ENCODE results near the gene FRYL. TPM values are rescaled to one million over a fixed set of nuclear protein-coding genes. Genes with fewer than 3 reads are reported as not detected.
"Not testable (repeated sequence)": the region's sequence is repeated elsewhere in the genome, so short reads cannot be mapped to it uniquely, and the experiment has no call there.

The FRYL gene
- total RNA-seq, 4 donors from 2014 or later: 62.5 to 119 (median 98.8) TPM

DNA sequence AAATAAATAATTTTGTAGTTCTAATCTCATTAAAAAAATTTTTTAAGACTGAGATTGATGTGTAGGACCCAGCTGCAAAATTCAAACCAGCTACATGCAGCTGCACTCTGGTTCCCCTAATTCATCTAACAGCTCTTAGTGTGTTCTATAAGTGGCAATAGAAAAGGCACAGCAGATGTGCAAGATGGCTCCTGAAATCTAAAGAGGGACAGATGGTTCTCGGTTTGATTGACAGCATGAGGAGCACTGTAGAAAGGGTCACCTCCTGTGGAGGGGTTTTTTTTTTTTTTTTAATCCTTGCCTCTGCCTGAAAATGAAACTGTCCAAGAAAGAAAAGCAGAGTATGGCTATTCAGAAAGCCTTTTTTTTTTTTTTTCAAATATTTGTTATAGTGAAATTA lies 33.9 kb upstream of the FRYL start:
- H3K27ac ChIP-seq: no peak overlapping the region
- intact Hi-C loops (cut with DNase I; ENCODE audit: low total_unique reads): no loop called here
- no peak overlapping the region for H3K4me3 ChIP-seq
- no peaks in the 10 kb centered on the region for H3K36me3 ChIP-seq
- H3K9me3 ChIP-seq: no peaks in the 10 kb centered on the region
- H3K27me3 ChIP-seq: no peaks in the 10 kb centered on the region
- H3K4me1 ChIP-seq: no peaks in the 10 kb centered on the region
- no peak for DNase-seq
- TF ChIP-seq, protein P1, sequence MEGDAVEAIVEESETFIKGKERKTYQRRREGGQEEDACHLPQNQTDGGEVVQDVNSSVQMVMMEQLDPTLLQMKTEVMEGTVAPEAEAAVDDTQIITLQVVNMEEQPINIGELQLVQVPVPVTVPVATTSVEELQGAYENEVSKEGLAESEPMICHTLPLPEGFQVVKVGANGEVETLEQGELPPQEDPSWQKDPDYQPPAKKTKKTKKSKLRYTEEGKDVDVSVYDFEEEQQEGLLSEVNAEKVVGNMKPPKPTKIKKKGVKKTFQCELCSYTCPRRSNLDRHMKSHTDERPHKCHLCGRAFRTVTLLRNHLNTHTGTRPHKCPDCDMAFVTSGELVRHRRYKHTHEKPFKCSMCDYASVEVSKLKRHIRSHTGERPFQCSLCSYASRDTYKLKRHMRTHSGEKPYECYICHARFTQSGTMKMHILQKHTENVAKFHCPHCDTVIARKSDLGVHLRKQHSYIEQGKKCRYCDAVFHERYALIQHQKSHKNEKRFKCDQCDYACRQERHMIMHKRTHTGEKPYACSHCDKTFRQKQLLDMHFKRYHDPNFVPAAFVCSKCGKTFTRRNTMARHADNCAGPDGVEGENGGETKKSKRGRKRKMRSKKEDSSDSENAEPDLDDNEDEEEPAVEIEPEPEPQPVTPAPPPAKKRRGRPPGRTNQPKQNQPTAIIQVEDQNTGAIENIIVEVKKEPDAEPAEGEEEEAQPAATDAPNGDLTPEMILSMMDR (IDR thresholded peaks at IDR 0.05): no peak
- TF ChIP-seq POLR2A (IDR thresholded peaks at IDR 0.05): no peak

DNA sequence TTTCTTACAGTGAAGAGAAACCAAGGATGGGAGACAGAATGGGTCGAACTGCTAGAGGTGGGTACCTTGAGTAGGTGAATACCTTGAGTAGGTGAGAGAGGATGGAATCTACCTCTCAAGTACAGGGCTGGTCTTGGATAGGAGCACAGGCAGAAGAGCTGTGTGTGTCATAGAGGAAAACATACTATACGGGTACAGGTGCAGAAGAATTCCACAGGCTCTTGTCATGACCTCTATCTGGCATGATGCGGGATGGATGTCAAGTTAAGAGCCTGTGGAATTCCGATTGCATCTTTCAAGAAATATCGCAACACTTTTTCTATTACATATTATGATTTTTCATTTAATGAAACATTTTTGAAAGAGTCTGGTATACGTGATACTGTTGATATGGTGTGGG lies 32.8 kb upstream of the FRYL start:
- no peaks in the 10 kb centered on the region for H3K4me1 ChIP-seq
- DNase-seq: no peak
- TF ChIP-seq, protein P1 (IDR thresholded peaks at IDR 0.05): no peak
- TF ChIP-seq POLR2A (IDR thresholded peaks at IDR 0.05): no peak
- no peaks in the 10 kb centered on the region for H3K36me3 ChIP-seq
- H3K27me3 ChIP-seq: no peaks in the 10 kb centered on the region
- no peak overlapping the region for H3K27ac ChIP-seq
- no peaks in the 10 kb centered on the region for H3K9me3 ChIP-seq
- H3K4me3 ChIP-seq: no peak overlapping the region
- intact Hi-C loops (cut with DNase I; ENCODE audit: low total_unique reads): no loop called here

DNA sequence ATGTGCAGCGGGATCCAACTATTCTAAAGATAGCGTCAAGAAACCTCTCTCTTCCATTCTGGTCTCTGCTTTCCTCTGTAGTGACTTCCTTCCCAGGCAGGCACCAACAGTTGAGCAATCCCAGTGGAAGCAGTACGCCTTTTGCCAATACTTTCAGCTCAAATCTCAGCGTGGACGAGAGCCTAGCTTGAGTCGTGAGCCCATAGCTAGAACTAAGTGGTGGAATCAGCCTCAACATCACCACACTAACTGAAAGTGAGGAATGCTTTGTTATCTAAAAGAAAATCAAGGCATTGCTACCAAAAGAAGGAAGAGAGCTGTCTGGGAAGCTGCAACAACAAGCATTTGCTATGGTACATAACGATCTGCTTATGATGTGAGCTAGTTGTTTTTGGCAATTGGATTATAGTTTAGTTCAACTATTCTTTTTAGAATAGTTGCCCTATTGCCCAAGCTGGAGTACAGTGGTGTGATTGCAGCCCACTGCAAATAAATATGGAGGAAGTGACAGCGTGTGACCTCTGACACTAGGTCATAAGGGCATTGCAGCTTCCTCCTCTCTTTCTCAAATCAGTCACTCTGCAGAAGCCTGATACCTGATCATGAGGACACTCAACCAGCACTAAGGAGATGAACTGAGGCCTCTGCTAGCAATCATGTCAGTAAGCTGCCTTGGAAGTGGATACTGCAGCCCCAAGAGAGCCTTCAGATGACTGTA lies 24.7 kb upstream of the FRYL start:
- Histone ChIP-seq H3K27me3 (no peaks in the 10 kb centered on the region), H3K36me3 (no peaks in the 10 kb centered on the region), H3K9me3 (no peaks in the 10 kb centered on the region), H3K27ac (no peak overlapping the region), H3K4me1 (no peaks in the 10 kb centered on the region), H3K4me3 (no peak overlapping the region)
- intact Hi-C loops (cut with DNase I; ENCODE audit: low total_unique reads): no loop called here
- DNase-seq: no peak
- TF ChIP-seq POLR2A (IDR thresholded peaks at IDR 0.05): no peak
- TF ChIP-seq, protein P1 (IDR thresholded peaks at IDR 0.05): no peak

DNA sequence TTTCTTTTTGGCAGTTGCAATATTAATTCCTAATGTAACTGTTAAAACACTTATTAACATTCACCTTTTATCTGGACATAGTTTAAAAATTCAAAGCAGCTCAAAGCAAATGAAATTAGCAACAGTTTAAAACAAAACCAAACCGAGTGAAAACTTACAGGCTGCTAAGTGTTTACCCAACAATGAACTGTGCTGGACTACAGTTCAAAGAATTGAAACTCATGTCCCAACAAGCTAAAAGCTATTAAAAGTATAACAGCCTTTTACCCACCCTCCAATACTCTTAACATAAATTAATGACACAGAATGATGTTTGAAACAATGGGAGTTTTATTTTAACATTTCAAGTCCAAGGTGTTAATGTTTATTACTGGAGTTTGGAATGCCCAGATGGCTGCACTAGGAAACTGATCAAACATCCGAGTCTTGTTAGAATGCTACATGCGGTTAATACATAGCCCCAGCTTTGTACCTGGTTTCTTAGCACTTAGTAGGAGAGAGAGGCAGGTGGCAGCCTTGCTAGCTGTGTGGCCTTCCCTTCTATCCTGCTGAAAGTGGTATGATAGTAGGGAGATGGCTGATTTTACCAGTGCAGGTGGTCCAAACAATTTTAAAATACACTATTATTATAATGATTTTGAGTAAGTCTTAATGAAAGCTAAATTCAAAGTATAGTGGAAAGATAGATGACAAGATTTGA lies 21.1 kb upstream of the FRYL start:
- Histone ChIP-seq H3K27me3 (no peaks in the 10 kb centered on the region), H3K9me3 (no peaks in the 10 kb centered on the region), H3K27ac (peak overlapping the region in 1 of 2 donors; percentile 17), H3K4me3 (no peak overlapping the region), H3K36me3 (no peaks in the 10 kb centered on the region), H3K4me1 (no peaks in the 10 kb centered on the region)
- DNase-seq: no peak
- intact Hi-C loops (cut with DNase I; ENCODE audit: low total_unique reads): no loop called here
- TF ChIP-seq, protein P1 (IDR thresholded peaks at IDR 0.05): no peak
- TF ChIP-seq POLR2A (IDR thresholded peaks at IDR 0.05): no peak

DNA sequence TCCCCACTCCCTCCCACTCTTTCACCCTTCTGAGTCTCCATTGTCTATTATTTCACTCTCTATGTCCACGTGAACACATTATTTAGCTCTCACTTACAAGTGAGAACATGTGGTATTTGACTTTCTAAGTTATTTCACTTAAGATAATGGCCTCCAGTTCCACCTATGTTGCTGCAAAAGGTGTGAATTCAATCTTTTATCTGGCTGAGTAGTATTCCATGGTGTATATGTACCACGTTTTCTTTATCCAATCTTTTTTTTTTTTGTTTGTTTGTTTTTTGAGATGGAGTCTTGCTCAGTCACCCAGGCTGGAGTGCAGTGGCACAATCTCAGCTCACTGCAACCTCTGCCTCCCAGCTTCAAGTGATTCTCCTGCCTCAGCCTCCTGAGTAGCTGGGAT lies 20.1 kb upstream of the FRYL start:
- H3K27ac ChIP-seq; H3K4me3 ChIP-seq; DNase-seq; H3K4me1 ChIP-seq; intact Hi-C loops (cut with DNase I; ENCODE audit: low total_unique reads); H3K27me3 ChIP-seq; H3K9me3 ChIP-seq; H3K36me3 ChIP-seq: not testable (repeated sequence)

Measured in uterus (tissue), 4 donors.